ENCODE results near the gene GDF10.

Gene GDF10

GRCh38 chr10:47349516-47349915, 49.5 kb downstream of the GDF10 start:
- no peak overlapping the region for H3K4me3 ChIP-seq
- no peaks in the 10 kb centered on the region for H3K36me3 ChIP-seq
- no peak for TF ChIP-seq Cebpa-rat (IDR thresholded peaks at IDR 0.05)
- H3K27me3 ChIP-seq: no peaks in the 10 kb centered on the region
- H3K27ac ChIP-seq: no peak overlapping the region
- H3K9ac ChIP-seq: no peak overlapping the region
- H3K9me3 ChIP-seq: no peaks in the 10 kb centered on the region
- H3K4me1 ChIP-seq: no peaks in the 10 kb centered on the region
- no peaks in the 10 kb centered on the region for H4K20me1 ChIP-seq
- no peak overlapping the region for H3K4me2 ChIP-seq

DNA sequence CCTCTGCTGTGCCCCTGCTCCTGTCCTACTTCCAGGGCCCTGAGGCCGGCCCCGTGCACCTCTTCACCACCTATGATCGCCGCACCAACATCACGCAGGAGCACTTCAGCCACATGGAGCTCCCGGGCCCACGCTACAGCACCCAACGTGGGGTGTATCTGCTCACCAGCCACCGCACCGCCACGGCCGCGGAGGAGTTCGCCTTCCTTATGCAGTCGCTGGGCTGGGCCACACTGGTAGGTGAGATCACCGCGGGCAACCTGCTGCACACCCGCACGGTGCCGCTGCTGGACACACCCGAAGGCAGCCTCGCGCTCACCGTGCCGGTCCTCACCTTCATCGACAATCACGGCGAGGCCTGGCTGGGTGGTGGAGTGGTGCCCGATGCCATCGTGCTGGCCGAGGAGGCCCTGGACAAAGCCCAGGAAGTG, 50.0 kb downstream of the GDF10 start:
- H3K36me3 ChIP-seq: no peaks in the 10 kb centered on the region
- no peak overlapping the region for H3K27ac ChIP-seq
- H3K27me3 ChIP-seq: no peaks in the 10 kb centered on the region
- no peaks in the 10 kb centered on the region for H3K4me1 ChIP-seq
- H3K4me2 ChIP-seq: no peak overlapping the region
- H3K4me3 ChIP-seq: no peak overlapping the region
- H3K9ac ChIP-seq: no peak overlapping the region
- H3K9me3 ChIP-seq: no peaks in the 10 kb centered on the region
- no peak for TF ChIP-seq Cebpa-rat (IDR thresholded peaks at IDR 0.05)
- no peaks in the 10 kb centered on the region for H4K20me1 ChIP-seq

DNA sequence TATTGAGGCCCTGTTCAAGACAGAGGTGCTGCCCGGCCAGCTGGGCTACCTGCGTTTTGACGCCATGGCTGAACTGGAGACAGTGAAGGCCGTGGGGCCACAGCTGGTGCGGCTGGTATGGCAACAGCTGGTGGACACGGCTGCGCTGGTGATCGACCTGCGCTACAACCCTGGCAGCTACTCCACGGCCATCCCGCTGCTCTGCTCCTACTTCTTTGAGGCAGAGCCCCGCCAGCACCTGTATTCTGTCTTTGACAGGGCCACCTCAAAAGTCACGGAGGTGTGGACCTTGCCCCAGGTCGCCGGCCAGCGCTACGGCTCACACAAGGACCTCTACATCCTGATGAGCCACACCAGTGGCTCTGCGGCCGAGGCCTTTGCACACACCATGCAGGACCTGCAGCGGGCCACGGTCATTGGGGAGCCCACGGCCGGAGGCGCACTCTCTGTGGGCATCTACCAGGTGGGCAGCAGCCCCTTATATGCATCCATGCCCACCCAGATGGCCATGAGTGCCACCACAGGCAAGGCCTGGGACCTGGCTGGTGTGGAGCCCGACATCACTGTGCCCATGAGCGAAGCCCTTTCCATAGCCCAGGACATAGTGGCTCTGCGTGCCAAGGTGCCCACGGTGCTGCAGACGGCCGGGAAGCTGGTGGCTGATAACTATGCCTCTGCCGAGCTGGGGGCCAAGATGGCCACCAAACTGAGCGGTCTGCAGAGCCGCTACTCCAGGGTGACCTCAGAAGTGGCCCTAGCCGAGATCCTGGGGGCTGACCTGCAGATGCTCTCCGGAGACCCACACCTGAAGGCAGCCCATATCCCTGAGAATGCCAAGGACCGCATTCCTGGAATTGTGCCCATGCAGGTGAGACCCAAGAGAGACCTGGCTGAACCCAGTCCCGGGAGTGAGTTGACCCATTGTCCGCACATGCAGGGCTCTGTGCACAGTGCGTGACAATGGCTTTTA, 51.0 kb downstream of the GDF10 start:
- Histone ChIP-seq H3K9me3 (no peaks in the 10 kb centered on the region), H3K4me2 (no peak overlapping the region), H3K36me3 (no peaks in the 10 kb centered on the region), H3K4me1 (no peaks in the 10 kb centered on the region), H3K27ac (no peak overlapping the region), H3K9ac (no peak overlapping the region), H3K27me3 (no peaks in the 10 kb centered on the region), H3K4me3 (no peak overlapping the region), H4K20me1 (no peaks in the 10 kb centered on the region)
- TF ChIP-seq Cebpa-rat (IDR thresholded peaks at IDR 0.05): no peak

GRCh38 chr10:47351899-47352815, 52.2 kb downstream of the GDF10 start:
- H3K27me3 ChIP-seq: no peaks in the 10 kb centered on the region
- no peaks in the 10 kb centered on the region for H3K9me3 ChIP-seq
- no peaks in the 10 kb centered on the region for H3K4me1 ChIP-seq
- H3K4me3 ChIP-seq: no peak overlapping the region
- no peaks in the 10 kb centered on the region for H4K20me1 ChIP-seq
- no peak overlapping the region for H3K4me2 ChIP-seq
- no peak overlapping the region for H3K27ac ChIP-seq
- no peaks in the 10 kb centered on the region for H3K36me3 ChIP-seq
- no peak for TF ChIP-seq Cebpa-rat (IDR thresholded peaks at IDR 0.05)
- no peak overlapping the region for H3K9ac ChIP-seq

DNA sequence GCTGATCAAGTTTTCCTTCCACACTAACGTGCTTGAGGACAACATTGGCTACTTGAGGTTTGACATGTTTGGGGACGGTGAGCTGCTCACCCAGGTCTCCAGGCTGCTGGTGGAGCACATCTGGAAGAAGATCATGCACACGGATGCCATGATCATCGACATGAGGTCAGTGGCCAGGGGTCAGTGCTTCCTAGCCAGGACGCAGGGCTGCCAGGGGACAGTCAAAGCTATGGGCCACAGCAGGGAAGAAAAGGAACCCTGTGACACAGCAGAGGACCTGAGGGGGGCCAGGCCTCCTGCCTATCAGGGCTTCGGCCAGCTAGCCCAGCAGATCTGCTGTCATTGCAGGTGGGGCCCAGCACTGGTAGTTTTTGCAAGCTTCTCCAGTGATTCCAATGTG, 53.4 kb downstream of the GDF10 start:
- Histone ChIP-seq H3K9ac (no peak overlapping the region), H3K9me3 (no peaks in the 10 kb centered on the region), H3K4me2 (no peak overlapping the region), H4K20me1 (no peaks in the 10 kb centered on the region), H3K4me1 (no peaks in the 10 kb centered on the region), H3K4me3 (no peak overlapping the region), H3K36me3 (no peaks in the 10 kb centered on the region), H3K27me3 (no peaks in the 10 kb centered on the region), H3K27ac (no peak overlapping the region)
- TF ChIP-seq Cebpa-rat (IDR thresholded peaks at IDR 0.05): no peak

- Histone ChIP-seq H3K9ac (no peak overlapping the region), H3K9me3 (no peaks in the 10 kb centered on the region), H3K4me2 (no peak overlapping the region), H4K20me1 (no peaks in the 10 kb centered on the region), H3K27ac (no peak overlapping the region), H3K4me3 (no peak overlapping the region), H3K27me3 (no peaks in the 10 kb centered on the region), H3K4me1 (no peaks in the 10 kb centered on the region), H3K36me3 (no peaks in the 10 kb centered on the region)
- TF ChIP-seq Cebpa-rat (IDR thresholded peaks at IDR 0.05): no peak
Observed at GRCh38 chr10:47354165-47354564, 54.2 kb downstream of the GDF10 start.

GRCh38 chr10:47354900-47355299, 54.9 kb downstream of the GDF10 start:
- Histone ChIP-seq H4K20me1 (no peaks in the 10 kb centered on the region), H3K4me2 (no peak overlapping the region)

GRCh38 chr10:47356708-47357107, 56.7 kb downstream of the GDF10 start:
- Histone ChIP-seq H3K4me1 (peaks cover 8% of the 10 kb centered on the region), H3K9ac (no peak overlapping the region), H4K20me1 (no peaks in the 10 kb centered on the region), H3K9me3 (no peaks in the 10 kb centered on the region), H3K27me3 (no peaks in the 10 kb centered on the region), H3K4me3 (no peak overlapping the region), H3K4me2 (no peak overlapping the region), H3K27ac (no peak overlapping the region), H3K36me3 (no peaks in the 10 kb centered on the region)
- TF ChIP-seq Cebpa-rat (IDR thresholded peaks at IDR 0.05): no peak

More at GRCh38 chr10:47354900-47355299, 54.9 kb downstream of the GDF10 start:
- Histone ChIP-seq H3K4me1 (no peaks in the 10 kb centered on the region), H3K27me3 (no peaks in the 10 kb centered on the region), H3K4me3 (no peak overlapping the region), H3K36me3 (no peaks in the 10 kb centered on the region), H3K27ac (no peak overlapping the region), H3K9me3 (no peaks in the 10 kb centered on the region), H3K9ac (no peak overlapping the region)
- TF ChIP-seq Cebpa-rat (IDR thresholded peaks at IDR 0.05): no peak

DNA sequence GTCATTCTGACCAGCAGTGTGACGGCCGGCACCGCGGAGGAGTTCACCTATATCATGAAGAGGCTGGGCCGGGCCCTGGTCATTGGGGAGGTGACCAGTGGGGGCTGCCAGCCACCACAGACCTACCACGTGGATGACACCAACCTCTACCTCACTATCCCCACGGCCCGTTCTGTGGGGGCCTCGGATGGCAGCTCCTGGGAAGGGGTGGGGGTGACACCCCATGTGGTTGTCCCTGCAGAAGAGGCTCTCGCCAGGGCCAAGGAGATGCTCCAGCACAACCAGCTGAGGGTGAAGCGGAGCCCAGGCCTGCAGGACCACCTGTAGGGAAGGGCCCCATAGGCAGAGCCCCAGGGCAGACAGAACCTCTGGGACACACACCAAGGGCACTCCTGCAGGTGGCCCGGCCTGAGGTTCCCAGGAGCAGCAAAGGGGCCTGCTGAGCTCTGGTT, 57.2 kb downstream of the GDF10 start:
- no peaks in the 10 kb centered on the region for H3K9me3 ChIP-seq
- no peaks in the 10 kb centered on the region for H3K36me3 ChIP-seq
- H3K4me3 ChIP-seq: no peak overlapping the region
- no peak overlapping the region for H3K9ac ChIP-seq
- no peak overlapping the region for H3K27ac ChIP-seq
- H3K4me1 ChIP-seq: peaks cover 8% of the 10 kb centered on the region
- TF ChIP-seq Cebpa-rat (IDR thresholded peaks at IDR 0.05): no peak
- H4K20me1 ChIP-seq: no peaks in the 10 kb centered on the region
- no peak overlapping the region for H3K4me2 ChIP-seq
- H3K27me3 ChIP-seq: no peaks in the 10 kb centered on the region

DNA sequence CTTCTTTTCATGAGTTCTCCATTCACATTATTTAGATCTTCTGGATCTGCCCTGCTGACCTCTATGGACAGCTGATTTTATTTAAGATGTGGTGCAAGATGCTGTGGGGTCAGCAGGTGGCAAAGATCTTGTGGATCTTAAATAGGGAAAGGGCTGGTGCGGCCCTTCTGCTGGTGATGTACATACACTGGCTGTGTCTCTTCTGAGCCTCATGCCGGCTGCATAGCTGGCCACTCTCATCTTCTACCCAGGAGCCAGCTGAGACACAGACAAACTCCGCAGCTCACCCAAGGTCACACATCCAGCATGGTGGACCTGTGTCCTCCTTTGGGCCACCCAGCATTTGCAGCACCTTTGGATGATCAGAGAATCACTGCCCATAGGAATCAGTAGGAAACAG, 57.9 kb downstream of the GDF10 start:
- Histone ChIP-seq H3K4me3 (no peak overlapping the region), H3K9me3 (no peaks in the 10 kb centered on the region), H3K36me3 (no peaks in the 10 kb centered on the region), H3K27me3 (no peaks in the 10 kb centered on the region), H3K4me2 (no peak overlapping the region), H3K9ac (no peak overlapping the region), H3K4me1 (peaks cover 8% of the 10 kb centered on the region), H4K20me1 (no peaks in the 10 kb centered on the region), H3K27ac (no peak overlapping the region)
- TF ChIP-seq Cebpa-rat (IDR thresholded peaks at IDR 0.05): no peak
